NK-92 treated with Interleukin-12 subunit alpha and Interleukin-12 subunit beta, amount 100 ng/mL, for 24 hours (cell line): Measurements from ENCODE around the gene CEP89.
"Not testable (repeated sequence)": the region's sequence is repeated elsewhere in the genome, so short reads cannot be mapped to it uniquely, and the experiment has no call there.

Experiments used
- DNase-seq: peaks from one replicate; lab custom pipeline; 2025; lab: John Stamatoyannopoulos, UW

The CEP89 gene

GRCh38 chr19:32895384-32895783 is 76.4 kb downstream of the CEP89 start:
- no peak for DNase-seq

GRCh38 chr19:32891609-32892008 is 80.1 kb downstream of the CEP89 start:
- no peak for DNase-seq

GRCh38 chr19:32890841-32891240 is 80.9 kb downstream of the CEP89 start:
- no peak for DNase-seq

- no peak for DNase-seq
These were observed 81.4 kb downstream of the CEP89 start for GRCh38 chr19:32890326-32890725.

GRCh38 chr19:32889137-32889934 is 82.4 kb downstream of the CEP89 start:
- no peak for DNase-seq

GRCh38 chr19:32887572-32888215 is 84.1 kb downstream of the CEP89 start:
- DNase-seq = no peak

GRCh38 chr19:32886241-32886640 is 85.5 kb downstream of the CEP89 start:
- no peak for DNase-seq

- not testable (repeated sequence) for DNase-seq
These were observed 86.5 kb downstream of the CEP89 start for GRCh38 chr19:32885255-32885654.

- no peak for DNase-seq
These were observed 90.0 kb downstream of the CEP89 start for GRCh38 chr19:32881766-32882165.

- no peak for DNase-seq
These were observed 91.1 kb downstream of the CEP89 start for GRCh38 chr19:32880622-32881021.

- DNase-seq = no peak
These were observed 92.0 kb downstream of the CEP89 start for GRCh38 chr19:32879741-32880140.

GRCh38 chr19:32878988-32879387 is 92.8 kb downstream of the CEP89 start:
- no peak for DNase-seq

- DNase-seq = no peak
These were observed 93.6 kb downstream of the CEP89 start for GRCh38 chr19:32877977-32878745.

GRCh38 chr19:32877323-32877912 is 94.3 kb downstream of the CEP89 start:
- no peak for DNase-seq

- DNase-seq = no peak
These were observed 94.9 kb downstream of the CEP89 start for GRCh38 chr19:32876919-32877285.

GRCh38 chr19:32876236-32876918 is 95.4 kb downstream of the CEP89 start:
- DNase-seq = no peak

GRCh38 chr19:32875428-32875827 is 96.3 kb downstream of the CEP89 start:
- DNase-seq = no peak

GRCh38 chr19:32874605-32875004 is 97.2 kb downstream of the CEP89 start:
- DNase-seq = no peak

- DNase-seq = no peak
These were observed 98.4 kb downstream of the CEP89 start for GRCh38 chr19:32873247-32873959.

GRCh38 chr19:32872391-32872790 is 99.4 kb downstream of the CEP89 start:
- no peak for DNase-seq

GRCh38 chr19:32870981-32871451 is 100.7 kb downstream of the CEP89 start:
- no peak for DNase-seq
